ENCODE data around the gene ELOVL1. TPM values are rescaled to one million over a fixed set of nuclear protein-coding genes. Genes with fewer than 3 reads are reported as not detected.

ELOVL1 gene
- total RNA-seq, 1 donor from 2014 or later = 7.0 TPM

GRCh38 chr1:43325381-43325780 is 42.4 kb downstream of the ELOVL1 start:
- no peak for DNase-seq

- DNase-seq = no peak
These were observed 43.0 kb downstream of the ELOVL1 start for GRCh38 chr1:43324810-43325209.

GRCh38 chr1:43322506-43322905 is 45.3 kb downstream of the ELOVL1 start:
- DNase-seq = no peak

- DNase-seq = no peak
These were observed 46.4 kb downstream of the ELOVL1 start for GRCh38 chr1:43321331-43321891.

GRCh38 chr1:43319766-43320165 is 48.0 kb downstream of the ELOVL1 start:
- no peak for DNase-seq

GRCh38 chr1:43319288-43319687 is 48.5 kb downstream of the ELOVL1 start:
- DNase-seq = no peak

- DNase-seq = no peak
These were observed 49.0 kb downstream of the ELOVL1 start for GRCh38 chr1:43318831-43319230.

GRCh38 chr1:43317817-43318471 is 49.9 kb downstream of the ELOVL1 start:
- peak; percentile 56 for DNase-seq

GRCh38 chr1:43316738-43317520 is 50.9 kb downstream of the ELOVL1 start:
- DNase-seq = no peak

GRCh38 chr1:43315963-43316737 is 51.7 kb downstream of the ELOVL1 start:
- no peak for DNase-seq

GRCh38 chr1:43315481-43315880 is 52.3 kb downstream of the ELOVL1 start:
- DNase-seq = peak; percentile 21

- DNase-seq = no peak
These were observed 53.6 kb downstream of the ELOVL1 start for GRCh38 chr1:43314233-43314632.

- DNase-seq = no peak
These were observed 54.0 kb downstream of the ELOVL1 start for GRCh38 chr1:43313771-43314170.

Other genes with a start within 250 kb of the ELOVL1 start
- gene EBNA1BP2, start 195.7 kb downstream of the ELOVL1 start, total RNA-seq = 46.8 TPM
- gene CFAP57, start 195.7 kb downstream of the ELOVL1 start, total RNA-seq = 1.4 TPM
- 0.78 TPM for gene TMEM125, start 98.0 kb downstream of the ELOVL1 start, total RNA-seq
- not detected for gene C1orf210, start 82.4 kb downstream of the ELOVL1 start, total RNA-seq
- gene TIE1, start 67.0 kb downstream of the ELOVL1 start, total RNA-seq = 7.0 TPM
- gene MPL, start 30.2 kb downstream of the ELOVL1 start, total RNA-seq = not detected
- 4.2 TPM for gene CDC20, start 9.0 kb downstream of the ELOVL1 start, total RNA-seq
- gene MED8, start 21.8 kb upstream of the ELOVL1 start, total RNA-seq = 20.7 TPM
- 17.3 TPM for gene SZT2, start 21.9 kb upstream of the ELOVL1 start, total RNA-seq
- 32.1 TPM for gene HYI, start 85.9 kb upstream of the ELOVL1 start, total RNA-seq
- 37.6 TPM for gene PTPRF, start 162.9 kb upstream of the ELOVL1 start, total RNA-seq